ENCODE results near the gene AUP1.

DNA sequence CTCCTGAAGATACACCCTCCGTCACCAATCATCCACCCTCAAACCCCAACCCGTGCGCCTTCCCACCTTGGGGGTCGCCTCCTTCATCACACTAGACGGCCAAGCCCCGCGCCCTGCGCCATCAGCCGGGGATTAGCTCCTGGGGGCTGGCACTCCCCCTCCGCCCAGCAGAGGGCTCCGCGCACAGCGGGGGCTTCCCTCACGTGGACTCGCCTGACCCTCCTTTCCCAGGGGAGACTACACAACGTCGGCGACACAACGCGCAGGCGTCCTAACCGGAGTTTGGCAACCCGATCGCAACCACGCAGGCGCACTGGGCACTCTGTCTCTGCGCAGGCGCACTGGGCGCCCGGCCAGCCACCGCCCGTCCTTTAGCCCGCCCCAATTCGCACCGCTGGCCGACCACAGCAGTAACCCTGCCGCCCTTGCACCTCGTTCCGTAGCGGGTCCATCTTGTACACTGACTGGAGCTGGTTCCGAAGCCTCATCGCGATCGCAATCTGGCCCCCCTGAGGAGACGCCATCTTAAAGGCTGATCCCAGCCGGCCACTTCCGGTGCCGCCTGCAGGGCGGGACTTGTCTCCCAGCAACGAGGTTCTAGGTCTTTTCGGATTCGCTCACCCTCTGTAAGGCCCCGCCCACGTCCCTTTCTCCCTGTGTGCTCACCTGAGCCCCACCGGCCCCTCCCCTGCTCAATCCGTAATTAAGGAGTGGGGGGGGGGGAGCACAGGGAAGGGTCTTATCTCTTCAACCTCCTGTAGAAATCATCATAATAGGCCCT, 22.2 kb downstream of the AUP1 start, which contains the start of gene PCGF1:
- peak; percentile 45 for TF ChIP-seq POLR2A (IDR thresholded peaks at IDR 0.05)
- TF ChIP-seq, protein P1, sequence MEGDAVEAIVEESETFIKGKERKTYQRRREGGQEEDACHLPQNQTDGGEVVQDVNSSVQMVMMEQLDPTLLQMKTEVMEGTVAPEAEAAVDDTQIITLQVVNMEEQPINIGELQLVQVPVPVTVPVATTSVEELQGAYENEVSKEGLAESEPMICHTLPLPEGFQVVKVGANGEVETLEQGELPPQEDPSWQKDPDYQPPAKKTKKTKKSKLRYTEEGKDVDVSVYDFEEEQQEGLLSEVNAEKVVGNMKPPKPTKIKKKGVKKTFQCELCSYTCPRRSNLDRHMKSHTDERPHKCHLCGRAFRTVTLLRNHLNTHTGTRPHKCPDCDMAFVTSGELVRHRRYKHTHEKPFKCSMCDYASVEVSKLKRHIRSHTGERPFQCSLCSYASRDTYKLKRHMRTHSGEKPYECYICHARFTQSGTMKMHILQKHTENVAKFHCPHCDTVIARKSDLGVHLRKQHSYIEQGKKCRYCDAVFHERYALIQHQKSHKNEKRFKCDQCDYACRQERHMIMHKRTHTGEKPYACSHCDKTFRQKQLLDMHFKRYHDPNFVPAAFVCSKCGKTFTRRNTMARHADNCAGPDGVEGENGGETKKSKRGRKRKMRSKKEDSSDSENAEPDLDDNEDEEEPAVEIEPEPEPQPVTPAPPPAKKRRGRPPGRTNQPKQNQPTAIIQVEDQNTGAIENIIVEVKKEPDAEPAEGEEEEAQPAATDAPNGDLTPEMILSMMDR (IDR thresholded peaks at IDR 0.05) = peak in 1 of 4 donors; percentile 19
